GM21723 (cell line): ENCODE results near the gene SDK2.
"Not testable (repeated sequence)": the region's sequence is repeated elsewhere in the genome, so short reads cannot be mapped to it uniquely, and the experiment has no call there.

Source experiments
- ATAC-seq: cut with Tn5 transposase; IDR thresholded peaks from one replicate; pipeline ENCODE4 v1.9.1; 2021; ENCODE audit warnings: mild to moderate bottlenecking, moderate library complexity; ENCODE audit not compliant: unreplicated experiment

The SDK2 gene

DNA sequence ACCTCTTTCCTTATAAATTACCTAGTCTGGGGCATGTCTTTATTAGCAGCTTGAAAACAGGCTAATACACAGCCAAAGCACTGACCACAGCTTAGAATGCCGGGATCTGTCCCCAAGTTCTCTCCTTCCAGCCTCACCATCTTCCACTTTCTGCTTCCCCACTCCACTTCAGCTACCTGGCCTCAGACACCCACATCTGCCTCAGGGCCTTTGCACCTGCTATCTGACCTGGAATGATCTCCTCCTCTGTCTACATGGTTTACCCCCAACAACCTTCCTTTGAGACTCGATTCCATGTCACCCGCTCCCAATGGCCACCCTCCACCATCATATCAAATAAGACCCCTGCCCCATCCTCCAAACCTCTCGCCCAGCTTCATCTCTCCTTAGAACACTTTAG is 179.8 kb downstream of the SDK2 start:
- ATAC-seq = no peak

DNA sequence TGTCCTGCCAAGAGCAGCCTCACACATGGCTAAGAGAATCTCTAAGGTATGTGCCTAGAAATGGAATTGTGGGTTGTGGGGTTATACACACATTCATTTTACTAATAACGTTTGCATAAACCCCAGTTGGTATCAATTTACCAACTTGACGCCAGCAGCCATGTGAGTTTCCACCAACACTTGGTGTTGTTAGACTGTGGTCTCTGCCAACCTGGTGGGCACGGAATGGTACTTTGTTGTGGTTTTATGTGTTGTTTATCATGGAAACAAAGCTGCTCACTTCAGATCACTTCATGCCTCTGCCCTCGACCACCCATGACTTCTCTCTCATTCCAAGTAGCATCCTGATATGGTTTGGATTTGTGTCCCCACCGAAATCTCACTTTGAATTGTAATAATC is 180.4 kb downstream of the SDK2 start:
- no peak for ATAC-seq

DNA sequence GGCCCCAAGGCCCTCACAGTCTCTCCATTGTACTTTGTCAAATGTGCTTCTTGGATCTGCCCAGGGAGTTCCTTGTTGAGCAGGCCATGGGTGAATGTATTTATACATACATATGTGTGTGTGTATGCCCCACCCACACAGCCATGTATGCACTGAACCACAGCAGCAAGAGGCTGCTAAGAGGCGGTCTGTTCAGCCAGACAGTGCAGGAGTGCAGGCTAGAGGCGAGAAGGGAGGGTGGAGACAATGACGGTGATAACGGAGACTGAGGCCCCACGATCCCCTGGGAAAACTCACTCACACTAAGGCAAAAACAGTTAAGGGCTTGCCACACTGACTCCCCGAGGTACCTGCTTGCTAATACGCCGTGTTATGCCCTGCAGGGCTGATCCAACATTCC is 181.4 kb downstream of the SDK2 start:
- no peak for ATAC-seq

DNA sequence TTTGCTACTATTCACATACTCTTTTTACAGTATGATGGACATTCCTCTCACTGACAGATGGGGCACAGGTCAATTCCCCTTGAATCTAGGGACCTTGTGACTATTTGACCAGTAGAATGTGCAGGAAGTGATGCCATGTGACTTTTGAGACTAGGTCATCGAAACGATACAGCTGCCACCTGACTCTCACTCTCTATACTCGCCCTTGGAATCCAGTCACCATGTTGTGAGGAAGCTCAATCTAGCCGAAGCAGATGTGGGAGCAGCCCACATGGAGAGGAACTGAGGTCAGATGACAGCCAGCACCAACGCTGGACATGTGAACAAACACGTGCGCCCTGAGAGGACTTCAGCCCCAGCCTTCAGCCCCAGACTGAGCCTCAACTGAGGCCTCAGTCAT is 184.3 kb downstream of the SDK2 start:
- ATAC-seq = no peak

DNA sequence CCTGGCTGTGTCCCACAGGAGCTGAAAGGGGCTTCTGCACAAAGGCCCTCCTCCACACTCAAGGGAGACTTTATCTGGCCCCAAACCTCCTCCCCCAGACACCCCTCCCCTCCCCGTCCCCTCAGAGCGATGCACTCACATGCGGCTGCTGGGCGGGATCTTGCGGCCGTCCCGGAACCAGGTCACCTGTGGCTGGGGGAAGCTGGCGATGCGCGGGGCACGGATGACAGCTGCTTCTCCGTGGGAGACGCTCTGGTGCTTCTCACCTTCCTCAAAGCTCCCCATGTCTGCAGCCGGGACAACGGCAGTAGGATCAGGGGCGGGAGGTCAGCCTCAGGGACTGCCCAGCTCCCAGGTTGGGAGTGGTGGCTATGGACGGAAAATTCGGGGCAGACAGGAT is 188.5 kb downstream of the SDK2 start:
- no peak for ATAC-seq

DNA sequence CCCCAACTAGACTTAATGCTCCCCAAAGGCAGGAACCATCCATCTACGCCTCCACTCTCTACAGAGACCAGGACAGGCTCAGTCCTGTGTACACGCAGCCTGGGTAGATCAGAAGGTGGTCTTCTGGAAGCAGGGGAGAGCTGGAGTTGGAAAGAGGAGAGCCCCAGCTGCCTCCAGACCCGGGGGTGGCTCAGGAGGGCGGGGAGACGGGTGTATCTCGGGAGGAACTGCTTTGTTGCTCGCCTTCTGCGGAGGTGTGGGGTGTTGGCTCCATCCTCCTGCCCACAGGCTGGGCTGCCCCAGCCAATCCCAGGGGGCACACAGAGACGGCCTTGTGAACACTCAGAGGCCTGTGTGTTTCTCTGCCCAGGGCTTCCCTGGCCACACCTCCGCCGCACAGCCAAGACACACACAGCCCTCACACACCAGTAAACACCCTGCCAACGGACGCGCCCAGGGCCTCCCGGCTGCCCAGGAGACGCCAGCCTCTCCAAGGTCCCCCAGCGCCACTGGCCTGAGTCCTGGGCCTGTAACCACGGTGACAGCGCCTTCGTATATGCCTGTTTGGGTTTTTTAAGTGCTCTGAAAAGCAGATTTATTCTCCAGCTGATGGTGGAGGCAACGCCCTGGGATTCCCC is 189.1 kb downstream of the SDK2 start:
- ATAC-seq = no peak

DNA sequence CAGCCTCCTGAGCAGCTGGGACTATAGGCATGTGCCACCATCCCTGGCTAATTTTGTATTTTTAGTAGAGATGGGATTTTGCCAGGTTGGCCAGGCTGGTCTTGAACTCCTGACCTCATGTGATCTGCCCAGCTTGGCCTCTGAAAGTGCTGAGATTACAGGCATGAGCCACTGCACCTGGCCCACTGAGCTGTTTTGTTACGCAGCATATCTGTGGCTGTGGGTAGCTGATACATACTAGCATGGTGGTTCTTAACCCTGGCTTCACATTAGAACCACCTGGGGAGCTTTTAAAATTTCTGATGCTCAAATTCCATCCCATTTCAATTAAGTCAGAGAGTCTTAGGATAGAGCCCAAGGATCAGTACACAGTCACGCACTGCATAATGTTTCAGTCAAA is 190.8 kb downstream of the SDK2 start:
- not testable (repeated sequence) for ATAC-seq

DNA sequence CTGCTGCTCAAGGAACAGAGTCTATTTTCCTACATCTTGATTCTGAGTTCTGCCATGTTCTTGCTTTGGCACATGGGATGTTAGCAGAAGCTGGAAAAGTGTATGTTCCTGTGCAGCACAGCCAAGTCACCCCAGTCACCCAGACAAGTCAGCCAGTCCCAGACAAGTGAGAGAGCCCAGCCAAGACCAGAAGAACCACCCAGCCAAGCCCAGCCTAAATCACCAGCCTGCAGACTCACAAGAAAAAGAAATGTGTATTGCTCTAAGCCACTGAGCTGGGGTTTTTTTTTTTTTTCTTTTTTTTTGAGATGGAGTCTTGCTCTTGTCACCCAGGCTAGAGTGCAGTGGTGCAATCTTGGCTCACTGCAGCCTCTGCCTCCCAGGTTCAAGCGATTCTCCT is 191.2 kb downstream of the SDK2 start:
- no peak for ATAC-seq

DNA sequence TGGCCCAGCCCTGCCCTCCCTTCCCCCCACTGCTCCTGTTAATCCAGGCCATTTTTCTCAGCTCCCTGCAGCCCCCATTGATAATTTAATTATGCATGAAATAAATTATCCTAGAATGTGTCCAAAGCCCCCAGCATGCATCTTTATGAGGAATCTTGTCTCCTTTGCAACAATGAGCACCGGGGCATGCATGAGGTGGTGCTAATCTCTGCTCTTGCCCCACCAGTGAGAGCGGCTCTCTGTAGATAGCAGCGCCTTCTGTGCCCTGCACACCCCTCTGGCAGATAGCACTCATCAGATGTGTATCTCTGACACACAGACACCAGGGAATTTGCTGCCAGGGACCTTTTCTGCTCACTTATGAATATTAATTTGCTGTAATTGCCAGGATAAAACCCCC is 192.2 kb downstream of the SDK2 start:
- no peak for ATAC-seq

DNA sequence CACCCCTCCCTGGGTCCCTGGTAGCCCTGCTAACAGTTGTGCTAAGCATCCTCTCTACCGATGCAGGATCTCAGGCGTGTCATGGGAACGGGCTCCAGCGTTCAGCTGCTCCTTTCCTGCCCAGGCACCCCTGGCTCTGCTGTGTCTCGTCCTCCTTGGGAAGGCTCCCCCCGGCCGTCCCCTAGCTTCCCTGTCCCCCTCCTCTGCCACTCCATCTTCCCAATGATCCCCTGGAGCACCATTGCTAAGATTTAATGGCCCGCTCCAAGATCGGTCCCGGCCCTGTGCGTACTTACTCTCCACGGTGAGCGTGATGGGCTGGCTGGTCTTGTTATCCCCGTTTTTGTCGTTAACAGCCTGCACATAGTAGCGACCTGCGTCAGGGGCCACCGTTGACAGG is 196.9 kb downstream of the SDK2 start:
- ATAC-seq = no peak

DNA sequence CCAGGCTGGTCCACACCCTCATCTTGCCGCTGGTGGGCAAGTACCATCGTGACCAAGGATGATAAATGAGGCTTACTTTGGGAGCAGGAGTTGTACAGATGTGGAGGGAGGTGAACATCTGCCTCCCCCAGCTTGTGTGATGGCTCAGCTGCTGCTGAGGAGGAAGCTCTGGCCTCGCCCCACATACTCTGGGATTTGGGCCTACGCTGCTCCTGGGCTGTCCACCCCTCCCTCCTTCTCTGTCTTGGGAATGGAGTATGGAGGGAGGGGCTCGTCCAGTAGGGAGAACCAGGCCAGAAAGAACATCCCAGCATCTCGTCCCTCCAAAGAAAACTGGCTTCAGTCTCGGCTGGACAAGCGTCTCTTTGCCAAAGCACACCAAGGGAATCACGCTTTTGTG is 197.6 kb downstream of the SDK2 start:
- ATAC-seq = no peak

DNA sequence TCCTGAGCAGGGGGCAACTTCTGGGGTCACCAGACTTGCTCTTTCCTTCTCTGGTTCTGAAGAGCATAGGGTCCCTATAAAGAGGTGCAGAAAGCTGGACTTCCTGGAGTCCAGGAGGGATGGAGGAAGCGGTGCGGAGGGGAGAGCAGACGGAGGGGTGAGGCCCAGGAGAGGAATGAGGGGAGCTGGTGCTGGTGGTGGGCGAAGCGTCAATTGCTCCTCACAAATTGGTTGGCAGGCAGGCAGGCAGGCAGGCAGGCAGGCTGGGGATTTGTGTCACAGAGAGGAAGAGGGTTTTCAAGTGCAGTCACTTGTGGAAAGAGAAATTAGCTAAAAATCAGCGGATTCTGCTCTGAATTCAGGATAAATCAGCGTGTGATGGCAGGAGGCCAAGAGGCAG is 198.8 kb downstream of the SDK2 start:
- ATAC-seq = no peak

DNA sequence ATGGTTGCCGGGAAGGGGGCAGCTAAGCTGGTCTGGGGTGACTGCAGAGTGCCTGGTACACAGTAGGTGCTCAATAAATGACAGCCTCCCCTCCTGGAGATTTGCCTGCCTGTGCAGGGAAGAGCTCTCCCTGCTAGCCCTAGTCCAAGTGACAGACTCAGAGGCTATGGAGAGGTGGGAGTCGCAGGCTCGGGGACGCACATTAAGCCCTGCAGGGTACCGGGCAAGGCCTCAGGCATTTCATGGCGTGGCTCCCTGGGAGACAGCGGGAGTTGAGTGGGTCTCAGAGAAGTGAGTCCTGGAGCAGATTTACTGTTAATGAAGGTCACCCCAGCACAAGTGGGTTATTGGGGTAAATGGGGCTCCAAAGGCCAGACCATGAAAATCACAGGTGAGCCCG is 200.2 kb downstream of the SDK2 start:
- ATAC-seq = no peak

DNA sequence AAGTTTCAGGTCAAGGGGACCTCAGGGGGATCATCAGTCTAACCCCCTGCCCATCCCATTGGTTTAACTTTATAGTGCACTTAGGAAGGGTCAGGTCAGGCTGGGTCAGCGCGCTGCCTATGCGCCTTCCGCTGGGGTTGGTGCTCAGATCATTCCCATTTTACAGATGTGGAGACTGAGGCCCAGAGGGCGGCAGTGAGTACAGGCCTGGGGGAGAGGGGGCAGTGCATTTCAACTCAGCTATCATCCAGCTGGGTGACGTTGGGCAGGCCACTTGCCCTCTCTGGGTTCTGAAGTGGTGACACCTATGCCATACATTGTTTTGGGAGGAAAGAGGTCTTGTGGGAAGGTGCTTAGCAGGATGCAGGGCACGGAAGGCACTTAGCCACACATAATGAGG is 204.6 kb downstream of the SDK2 start:
- no peak for ATAC-seq

DNA sequence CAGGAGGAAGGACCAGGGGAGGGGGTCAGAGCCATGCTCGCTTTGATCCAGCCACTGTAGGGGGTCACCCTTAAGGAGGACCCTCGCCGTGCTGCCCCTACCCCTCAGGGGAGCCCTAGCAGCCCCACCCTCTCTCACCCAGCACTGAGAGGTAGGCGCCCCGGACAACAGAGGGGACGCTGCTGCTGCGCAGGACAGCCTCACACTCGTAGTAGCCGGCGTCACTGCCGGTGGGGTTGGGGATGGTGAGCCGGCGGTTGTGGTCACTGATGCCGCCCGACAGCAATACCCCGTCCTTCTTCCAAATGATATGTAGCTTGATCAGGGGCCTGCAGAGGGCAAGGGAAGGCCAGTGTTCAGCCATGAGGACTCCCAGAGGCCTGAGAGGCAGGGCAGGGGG is 206.4 kb downstream of the SDK2 start:
- no peak for ATAC-seq

DNA sequence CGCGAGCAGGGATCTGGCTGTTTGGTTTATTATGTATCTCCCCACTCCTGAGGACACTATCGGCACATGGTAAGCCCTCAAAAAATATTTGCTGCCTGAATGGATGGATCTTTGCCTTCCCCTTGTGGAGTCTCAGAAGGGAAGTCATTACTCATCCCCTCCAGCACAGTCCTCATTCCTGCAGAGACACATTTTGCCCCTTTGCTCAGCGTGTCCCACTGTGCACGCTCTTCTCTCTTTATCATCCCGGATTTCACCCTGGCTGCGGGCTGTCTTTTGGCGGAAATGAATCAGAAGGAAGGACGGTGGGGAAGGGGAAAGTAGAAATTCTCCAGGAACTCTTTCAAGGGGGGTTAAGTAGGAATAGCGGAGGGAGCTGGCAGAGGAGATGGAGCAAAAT is 207.3 kb downstream of the SDK2 start:
- ATAC-seq = no peak

DNA sequence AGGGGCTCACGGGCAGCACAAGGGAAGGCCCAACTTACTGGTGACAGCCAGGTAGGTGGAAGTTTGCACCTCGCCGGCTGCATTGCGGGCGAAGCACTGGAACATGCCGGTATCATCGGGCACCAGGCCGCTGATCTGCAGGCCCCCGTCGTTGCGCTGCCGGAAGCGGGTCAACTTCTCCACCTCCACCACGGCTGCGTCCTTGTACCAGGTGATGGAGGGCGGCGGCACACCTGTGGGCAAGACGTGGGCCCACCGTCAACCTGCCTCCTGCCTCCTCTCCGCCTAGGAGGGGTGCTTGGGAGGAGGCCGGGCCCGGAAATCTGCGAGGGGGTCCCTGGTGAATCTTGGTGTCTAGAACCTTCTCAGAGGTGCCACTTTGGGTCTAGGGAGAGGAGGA is 208.8 kb downstream of the SDK2 start:
- no peak for ATAC-seq

DNA sequence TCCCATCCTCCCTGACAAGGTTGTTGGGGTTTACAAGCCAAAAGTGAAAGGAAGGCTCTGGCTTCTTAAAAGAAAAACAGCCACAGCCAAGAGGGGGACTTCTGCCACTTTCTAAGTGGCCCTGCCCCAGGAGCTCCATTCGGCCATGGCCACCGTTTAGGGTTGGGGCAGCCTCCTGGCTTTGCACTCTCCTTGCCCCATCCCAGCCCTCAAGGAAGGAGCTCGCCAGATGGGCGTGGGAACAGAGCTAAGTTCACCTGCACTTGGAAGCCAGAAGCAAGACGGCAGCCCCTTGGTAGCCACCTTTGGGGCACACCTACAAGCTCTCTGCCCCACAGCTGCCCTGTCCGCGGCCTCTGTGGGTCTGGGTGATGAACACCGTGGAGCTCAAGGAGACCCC is 210.1 kb downstream of the SDK2 start:
- ATAC-seq = no peak

DNA sequence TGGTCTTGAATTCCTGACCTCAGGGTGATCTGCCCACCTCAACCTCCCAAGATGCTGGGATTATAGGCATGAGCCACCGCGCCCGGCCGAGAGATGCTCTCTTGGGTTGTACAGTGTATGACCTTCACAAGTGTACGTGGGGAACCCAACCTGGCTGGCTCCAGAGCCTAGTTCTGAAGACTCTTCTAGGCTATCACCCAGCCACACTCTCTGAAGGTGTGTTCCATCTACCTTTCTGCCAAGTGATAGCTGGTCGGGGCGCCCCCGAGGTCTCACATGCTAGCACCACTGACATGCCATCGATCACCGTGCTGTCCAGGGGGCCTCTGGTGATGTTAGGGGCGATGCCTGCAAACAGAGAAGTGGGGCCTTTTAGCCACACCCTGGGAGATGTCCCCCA is 210.7 kb downstream of the SDK2 start:
- no peak for ATAC-seq

DNA sequence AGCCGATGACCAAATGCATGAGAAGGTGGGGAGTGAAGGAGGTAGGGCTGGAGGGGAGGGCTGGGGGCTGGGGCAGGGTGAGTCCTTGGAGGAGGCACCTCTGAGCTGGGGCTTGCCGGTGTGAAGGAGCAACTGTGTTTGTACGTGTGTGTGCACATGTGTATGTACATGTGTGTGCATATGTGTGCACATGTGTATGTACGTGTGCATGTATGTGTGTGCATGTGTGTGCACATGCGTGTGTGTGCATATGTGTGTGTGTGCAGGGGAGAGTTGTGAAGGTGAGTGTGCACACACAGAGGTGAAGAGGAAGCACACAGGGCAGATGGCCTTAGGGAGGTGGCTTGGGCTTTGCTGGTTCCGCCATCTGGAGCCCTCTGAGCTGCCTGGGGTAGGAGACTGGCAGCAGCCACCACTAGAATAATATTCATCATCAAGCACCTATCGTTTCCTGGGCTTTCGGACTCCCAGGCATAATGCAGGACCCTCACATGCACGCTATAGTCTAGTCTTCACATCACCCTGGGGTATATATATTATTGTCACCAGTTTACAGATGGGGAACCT is 211.5 kb downstream of the SDK2 start:
- ATAC-seq = no peak

DNA sequence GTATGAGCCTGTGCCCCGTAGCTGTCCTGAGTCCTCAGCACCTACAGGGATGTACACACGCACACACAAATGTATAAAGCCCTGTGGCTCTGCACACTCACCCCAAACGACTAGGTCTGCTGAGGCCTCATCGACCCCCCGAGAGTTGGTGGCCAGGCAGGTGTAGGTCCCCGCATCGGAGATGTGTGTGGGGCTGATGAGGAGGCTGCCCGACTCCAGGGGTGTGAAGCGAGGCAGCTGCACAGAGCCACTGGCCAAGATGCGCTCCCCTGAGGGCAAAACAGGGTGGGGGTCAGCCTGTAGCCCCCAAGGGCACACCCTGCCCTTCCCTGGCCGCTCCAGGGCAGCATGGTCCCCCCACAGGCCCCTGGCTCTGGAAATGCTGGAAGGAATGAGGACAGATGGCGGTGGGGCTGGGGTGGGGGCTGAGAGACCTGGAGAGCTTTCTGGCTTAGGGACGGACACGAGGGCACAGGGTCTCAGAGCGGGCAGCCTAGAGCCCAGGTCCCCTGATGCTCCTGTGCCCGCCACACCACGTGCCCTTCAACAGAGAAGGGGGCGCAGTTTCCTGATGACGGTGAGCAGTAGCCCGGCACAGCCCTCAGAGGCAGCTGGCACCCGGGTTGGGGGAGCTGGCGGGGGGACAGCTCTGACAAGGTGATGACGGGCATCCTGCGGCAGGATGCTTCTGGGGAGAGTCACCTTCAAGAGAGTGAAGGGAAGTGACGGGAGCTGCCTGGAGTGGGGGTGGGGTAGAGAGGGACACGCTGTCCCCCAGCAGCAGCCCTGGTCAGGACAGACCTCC is 212.6 kb downstream of the SDK2 start:
- ATAC-seq = no peak

DNA sequence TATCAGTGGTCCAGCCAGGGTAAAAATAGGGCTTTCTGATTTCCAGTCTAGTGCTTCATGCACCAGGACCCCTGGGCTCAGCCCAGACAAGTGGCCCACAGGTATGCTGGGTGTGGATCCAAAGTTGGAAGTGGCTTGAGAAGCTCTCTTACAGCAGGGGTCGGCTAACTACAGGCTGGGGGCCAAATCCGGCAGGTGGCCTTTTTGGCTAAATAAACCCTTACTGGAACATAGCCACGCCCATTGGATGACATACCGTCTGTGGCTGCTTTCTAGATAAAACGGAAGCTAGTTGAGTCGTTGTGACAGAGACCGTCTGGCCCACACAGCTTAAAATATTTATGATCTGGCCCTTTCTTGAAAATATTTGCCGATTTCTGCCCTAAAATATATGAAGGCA is 213.4 kb downstream of the SDK2 start:
- no peak for ATAC-seq
